Panc1 (cell line): Measurements from ENCODE around the gene FBXO9. TPM values are rescaled to one million over a fixed set of nuclear protein-coding genes. Genes with fewer than 3 reads are reported as not detected.

Source experiments
- ATAC-seq: fragments of 200-7000 bp; cut with Tn5 transposase; 2 replicates; pipeline ENCODE4 v1.9.1; 2020; ENCODE audit warnings: mild to moderate bottlenecking, moderate library complexity
- BruUV-seq: library from RNA; stranded (reverse); fragments of 400-500 nt; replicated peaks from 2 replicates; lab custom pipeline; 2021; lab: Mats Ljungman, UMichigan
- CTCF ChIA-PET: fragments of 300-600 bp; sonication (Branson Sonifier 250); formaldehyde crosslinking; loops from one replicate; lab custom pipeline; 2022; ENCODE audit warnings: antibody characterized with exemption; lab: Charles Lee
- POLR2A ChIA-PET: fragments of 300-600 bp; sonication (Branson Sonifier 250); formaldehyde crosslinking; loops from one replicate; lab custom pipeline; 2022; ENCODE audit warnings: antibody characterized with exemption; lab: Charles Lee
- DNase-seq: peaks from one replicate; pipeline ENCODE4 v3.0.0-alpha.2; 2010; ENCODE audit warnings: low read depth, low spot score
- H3K27ac ChIP-seq: 2 replicates; pipeline ENCODE4 v1.5.1; 2011; ENCODE audit warnings: mild to moderate bottlenecking, low read length, inconsistent platforms
- H3K27me3 ChIP-seq: fragments of 200-500 bp; sonication (Bioruptor generic); 2 replicates; pipeline ENCODE4 v1.6.0; 2014; ENCODE audit warnings: low read length, inconsistent platforms; ENCODE audit not compliant: control insufficient read depth, insufficient read depth
- H3K36me3 ChIP-seq: fragments of 200-500 bp; sonication (Bioruptor generic); 2 replicates; pipeline ENCODE4 v1.5.1; 2014; ENCODE audit warnings: inconsistent platforms, mild to moderate bottlenecking, low read length, moderate library complexity; ENCODE audit not compliant: control insufficient read depth, insufficient read depth
- H3K4me1 ChIP-seq: 2 replicates; pipeline ENCODE4 v1.5.1; 2011; ENCODE audit warnings: inconsistent platforms, mild to moderate bottlenecking, low read length, moderate library complexity; ENCODE audit not compliant: control insufficient read depth, insufficient read depth
- H3K4me3 ChIP-seq, 2 experiments: 2 replicates each; pipeline ENCODE4 v1.5.1; 2011 to 2012; ENCODE audit warnings: low read depth in 2 of 2, low read length in 2 of 2, mild to moderate bottlenecking in 2 of 2, inconsistent platforms in 1 of 2, moderate library complexity in 1 of 2
- H3K9me3 ChIP-seq: fragments of 200-500 bp; sonication (Bioruptor generic); 2 replicates; pipeline ENCODE4 v1.5.1; 2014; ENCODE audit warnings: low read depth, mild to moderate bottlenecking, inconsistent platforms, low read length, moderate library complexity; ENCODE audit not compliant: control insufficient read depth, insufficient read depth
- POLR2AphosphoS5 ChIP-seq: IDR thresholded peaks from 2 replicates; pipeline ENCODE4 v1.6.1; 2012; ENCODE audit warnings: mild to moderate bottlenecking, low read depth, low read length, moderate library complexity
- SIN3A ChIP-seq: IDR thresholded peaks from 2 replicates; pipeline ENCODE4 v1.6.1; 2012; ENCODE audit warnings: low read depth, mild to moderate bottlenecking, low read length, moderate library complexity, borderline replicate concordance; ENCODE audit not compliant: insufficient read depth
- TCF7L2 ChIP-seq: IDR thresholded peaks from 2 replicates; pipeline ENCODE4 v1.6.1; 2011; ENCODE audit warnings: mild to moderate bottlenecking, low read depth, low read length, inconsistent platforms
- in situ Hi-C: cut with HindIII; loops from 2 replicates; pipeline ENCODE4 v1.10.0; 2016; ENCODE audit warnings: low sequenced_read_pairs, low pct_unique_long_range_greater_than_20kb
- intact Hi-C: fragments of 100-400 bp; cut with micrococcal nuclease; formaldehyde crosslinking; loops from one replicate; pipeline ENCODE4 v1.10.0; 2022; ENCODE audit not compliant: unreplicated experiment
- total RNA-seq: library from RNA; stranded (reverse); gene quantifications from one replicate; pipeline ENCODE4 v1.2.1, GENCODE V29; 2021; ENCODE audit not compliant: unreplicated experiment
- TF ChIP-seq, protein P1 (sequence below): fragments of 450-650 bp; IDR thresholded peaks from 2 replicates; pipeline ENCODE4 v1.5.1; 2017; ENCODE audit warnings: mild to moderate bottlenecking
- TF ChIP-seq, protein P2 (sequence below), 2 experiments: IDR thresholded peaks; 2 replicates each; pipeline ENCODE4 v1.6.1; 2011 to 2012; ENCODE audit warnings: low read depth in 2 of 2, control low read depth in 1 of 2, low read length in 1 of 2, mild to moderate bottlenecking in 1 of 2, moderate library complexity in 1 of 2; ENCODE audit not compliant: insufficient read depth in 1 of 2

Gene FBXO9
- total RNA-seq, 1 experiment from 2014 or later = 60.0 TPM

DNA sequence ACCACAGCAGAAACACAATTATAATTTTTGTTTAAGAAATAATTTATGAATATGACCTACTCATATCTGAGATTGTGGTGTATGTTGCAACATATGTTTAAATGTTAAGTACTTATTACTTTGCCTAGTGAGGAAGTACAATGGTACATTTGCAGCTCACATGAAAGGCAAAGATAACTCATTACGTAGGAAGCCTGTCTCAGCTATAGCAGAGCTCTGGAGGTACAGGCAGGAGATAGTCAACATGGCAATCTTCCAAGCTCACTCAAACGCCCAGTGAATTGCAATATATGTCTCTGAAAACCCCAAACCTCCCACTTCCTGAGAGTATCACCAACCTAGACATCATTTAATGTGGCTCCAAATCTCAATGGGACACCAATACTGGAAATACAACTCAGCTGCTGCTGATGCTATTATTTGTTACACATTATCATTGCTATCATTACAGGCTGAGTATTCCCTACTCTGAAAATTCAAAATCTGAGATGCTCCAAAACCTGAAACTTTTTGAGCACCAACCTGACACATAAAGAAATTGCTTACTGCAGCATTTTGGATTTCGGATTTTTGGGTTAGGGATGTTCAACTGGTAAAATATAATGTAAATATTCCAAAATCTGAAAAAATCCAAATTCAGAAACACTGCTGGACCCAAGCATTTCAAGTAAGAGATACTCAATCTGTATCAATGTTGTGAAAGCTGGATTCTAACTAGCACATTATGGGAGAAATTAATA, 45.0 kb upstream of the FBXO9 start:
- no peaks in the 10 kb centered on the region for H3K27me3 ChIP-seq
- DNase-seq (no peak), ATAC-seq (no peak)
- in situ Hi-C loops (no loop called here), intact Hi-C loops (no loop called here)
- CTCF ChIA-PET = no interaction called here
- H3K27ac ChIP-seq = no peak overlapping the region
- POLR2A ChIA-PET = no interaction called here
- no peaks in the 10 kb centered on the region for H3K9me3 ChIP-seq
- BruUV-seq = no TSS peak
- no peak overlapping the region for H3K4me3 ChIP-seq
- no peaks in the 10 kb centered on the region for H3K4me1 ChIP-seq
- TF ChIP-seq POLR2AphosphoS5 (no peak), TCF7L2 (no peak)
- H3K36me3 ChIP-seq = no peaks in the 10 kb centered on the region

DNA sequence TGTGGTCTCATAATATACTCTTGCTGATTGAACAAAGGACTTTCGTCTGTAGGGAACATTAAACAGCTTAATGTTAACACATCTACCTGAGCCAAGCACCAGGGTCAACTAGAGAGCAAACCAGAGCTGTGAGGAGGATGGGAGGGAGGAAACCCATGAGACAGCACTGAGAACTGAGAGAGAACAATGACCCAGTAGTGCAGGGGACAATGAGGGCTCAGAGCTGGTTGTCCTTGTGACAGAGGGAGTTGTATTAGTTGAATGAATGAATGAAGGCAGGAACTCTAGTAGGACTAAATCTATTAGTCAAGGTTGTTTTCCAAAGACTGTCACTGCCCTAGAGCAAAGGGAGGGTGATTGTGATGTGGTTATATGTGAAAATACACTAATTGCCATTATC, 41.9 kb upstream of the FBXO9 start:
- Histone ChIP-seq H3K4me1 (no peaks in the 10 kb centered on the region), H3K9me3 (no peaks in the 10 kb centered on the region), H3K27ac (no peak overlapping the region), H3K4me3 (no peak overlapping the region), H3K36me3 (no peaks in the 10 kb centered on the region), H3K27me3 (no peaks in the 10 kb centered on the region)
- BruUV-seq = no TSS peak
- TF ChIP-seq, protein P1, sequence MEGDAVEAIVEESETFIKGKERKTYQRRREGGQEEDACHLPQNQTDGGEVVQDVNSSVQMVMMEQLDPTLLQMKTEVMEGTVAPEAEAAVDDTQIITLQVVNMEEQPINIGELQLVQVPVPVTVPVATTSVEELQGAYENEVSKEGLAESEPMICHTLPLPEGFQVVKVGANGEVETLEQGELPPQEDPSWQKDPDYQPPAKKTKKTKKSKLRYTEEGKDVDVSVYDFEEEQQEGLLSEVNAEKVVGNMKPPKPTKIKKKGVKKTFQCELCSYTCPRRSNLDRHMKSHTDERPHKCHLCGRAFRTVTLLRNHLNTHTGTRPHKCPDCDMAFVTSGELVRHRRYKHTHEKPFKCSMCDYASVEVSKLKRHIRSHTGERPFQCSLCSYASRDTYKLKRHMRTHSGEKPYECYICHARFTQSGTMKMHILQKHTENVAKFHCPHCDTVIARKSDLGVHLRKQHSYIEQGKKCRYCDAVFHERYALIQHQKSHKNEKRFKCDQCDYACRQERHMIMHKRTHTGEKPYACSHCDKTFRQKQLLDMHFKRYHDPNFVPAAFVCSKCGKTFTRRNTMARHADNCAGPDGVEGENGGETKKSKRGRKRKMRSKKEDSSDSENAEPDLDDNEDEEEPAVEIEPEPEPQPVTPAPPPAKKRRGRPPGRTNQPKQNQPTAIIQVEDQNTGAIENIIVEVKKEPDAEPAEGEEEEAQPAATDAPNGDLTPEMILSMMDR = no peak
- TF ChIP-seq SIN3A (no peak), TCF7L2 (no peak), POLR2AphosphoS5 (no peak)
- TF ChIP-seq, protein P2, sequence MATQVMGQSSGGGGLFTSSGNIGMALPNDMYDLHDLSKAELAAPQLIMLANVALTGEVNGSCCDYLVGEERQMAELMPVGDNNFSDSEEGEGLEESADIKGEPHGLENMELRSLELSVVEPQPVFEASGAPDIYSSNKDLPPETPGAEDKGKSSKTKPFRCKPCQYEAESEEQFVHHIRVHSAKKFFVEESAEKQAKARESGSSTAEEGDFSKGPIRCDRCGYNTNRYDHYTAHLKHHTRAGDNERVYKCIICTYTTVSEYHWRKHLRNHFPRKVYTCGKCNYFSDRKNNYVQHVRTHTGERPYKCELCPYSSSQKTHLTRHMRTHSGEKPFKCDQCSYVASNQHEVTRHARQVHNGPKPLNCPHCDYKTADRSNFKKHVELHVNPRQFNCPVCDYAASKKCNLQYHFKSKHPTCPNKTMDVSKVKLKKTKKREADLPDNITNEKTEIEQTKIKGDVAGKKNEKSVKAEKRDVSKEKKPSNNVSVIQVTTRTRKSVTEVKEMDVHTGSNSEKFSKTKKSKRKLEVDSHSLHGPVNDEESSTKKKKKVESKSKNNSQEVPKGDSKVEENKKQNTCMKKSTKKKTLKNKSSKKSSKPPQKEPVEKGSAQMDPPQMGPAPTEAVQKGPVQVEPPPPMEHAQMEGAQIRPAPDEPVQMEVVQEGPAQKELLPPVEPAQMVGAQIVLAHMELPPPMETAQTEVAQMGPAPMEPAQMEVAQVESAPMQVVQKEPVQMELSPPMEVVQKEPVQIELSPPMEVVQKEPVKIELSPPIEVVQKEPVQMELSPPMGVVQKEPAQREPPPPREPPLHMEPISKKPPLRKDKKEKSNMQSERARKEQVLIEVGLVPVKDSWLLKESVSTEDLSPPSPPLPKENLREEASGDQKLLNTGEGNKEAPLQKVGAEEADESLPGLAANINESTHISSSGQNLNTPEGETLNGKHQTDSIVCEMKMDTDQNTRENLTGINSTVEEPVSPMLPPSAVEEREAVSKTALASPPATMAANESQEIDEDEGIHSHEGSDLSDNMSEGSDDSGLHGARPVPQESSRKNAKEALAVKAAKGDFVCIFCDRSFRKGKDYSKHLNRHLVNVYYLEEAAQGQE (IDR thresholded peaks at IDR 0.05; ENCODE audit: insufficient read depth in 1 of 2, low read depth in 2 of 2, low read length in 1 of 2) = no peak
- ATAC-seq (no peak), DNase-seq (no peak)
- POLR2A ChIA-PET = no interaction called here
- intact Hi-C loops (no loop called here), in situ Hi-C loops (no loop called here)
- CTCF ChIA-PET = no interaction called here

DNA sequence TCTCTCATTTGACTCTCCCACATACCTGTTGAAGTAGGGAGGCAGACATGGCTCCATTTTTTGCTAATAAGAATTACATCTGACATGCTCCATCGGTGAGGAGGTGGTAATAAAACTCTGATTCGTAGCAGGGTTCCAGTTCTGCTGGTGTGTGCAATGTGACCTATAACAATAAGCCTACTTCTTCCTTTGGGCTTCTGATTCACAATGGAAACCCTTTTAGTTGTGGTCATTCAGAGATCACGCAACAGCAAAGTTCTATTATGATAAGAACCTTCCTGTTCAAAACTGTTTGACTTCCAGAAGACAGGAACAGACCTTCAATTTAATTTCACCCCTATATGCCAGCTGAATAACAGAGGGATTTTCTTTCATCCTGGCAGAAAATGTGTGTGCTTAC, 38.7 kb upstream of the FBXO9 start:
- intact Hi-C loops = no loop called here
- H3K36me3 ChIP-seq = no peaks in the 10 kb centered on the region
- no peaks in the 10 kb centered on the region for H3K9me3 ChIP-seq
- H3K27ac ChIP-seq = no peak overlapping the region
- CTCF ChIA-PET = no interaction called here
- no peak for TF ChIP-seq TCF7L2
- DNase-seq (no peak), ATAC-seq (no peak)
- in situ Hi-C loops = no loop called here
- POLR2A ChIA-PET = no interaction called here
- no peaks in the 10 kb centered on the region for H3K27me3 ChIP-seq
- H3K4me3 ChIP-seq = no peak overlapping the region
- no TSS peak for BruUV-seq
- no peaks in the 10 kb centered on the region for H3K4me1 ChIP-seq
